NCI-H1417 (cell line): ENCODE results near the gene DHX8.
A peak's percentile ranks its signal among the peaks of the same experiment; 100 is the strongest.
"Not testable (repeated sequence)": the region's sequence is repeated elsewhere in the genome, so short reads cannot be mapped to it uniquely, and the experiment has no call there.

ENCODE experiments used
- DNase-seq, 3 experiments: peaks; one replicate each; lab custom pipeline; 2025; lab: John Stamatoyannopoulos, UW

Gene DHX8

DNA sequence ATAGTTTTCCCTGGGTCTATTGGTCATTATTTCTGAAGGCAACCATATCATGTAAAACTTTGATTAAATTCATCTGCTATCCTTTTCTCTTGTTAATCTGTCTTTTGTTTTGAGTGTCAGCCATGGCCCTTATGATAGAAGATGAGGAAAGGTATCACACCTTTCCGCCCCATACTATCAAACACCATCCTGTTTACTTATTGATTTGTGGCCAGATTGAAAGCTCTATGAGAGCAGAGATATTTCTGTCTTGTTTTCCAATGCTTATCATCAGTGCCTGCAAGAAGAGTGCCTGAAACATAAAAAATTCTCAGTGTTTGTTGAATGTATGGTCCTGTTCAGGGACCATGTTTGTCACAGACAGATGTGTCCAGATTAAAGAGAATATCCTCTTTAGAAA lies 22.6 kb upstream of the DHX8 start:
- DNase-seq, result no peak

DNA sequence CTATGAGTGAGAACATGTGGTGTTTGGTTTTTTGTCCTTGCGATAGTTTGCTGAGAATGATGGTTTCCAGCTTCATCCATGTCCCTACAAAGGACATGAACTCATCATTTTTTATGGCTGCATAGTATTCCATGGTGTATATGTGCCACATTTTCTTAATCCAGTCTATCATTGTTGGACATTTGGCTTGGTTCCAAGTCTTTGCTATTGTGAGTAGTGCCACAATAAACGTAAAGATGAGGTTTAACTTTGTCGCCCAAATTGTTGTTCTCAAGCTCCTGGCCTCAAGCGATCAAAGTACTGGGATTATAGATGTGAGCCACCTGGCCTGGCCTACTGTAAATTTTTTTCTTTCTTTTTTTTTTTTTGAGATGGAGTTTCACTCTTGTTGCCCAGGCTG lies 21.2 kb upstream of the DHX8 start:
- DNase-seq, result not testable (repeated sequence)

DNA sequence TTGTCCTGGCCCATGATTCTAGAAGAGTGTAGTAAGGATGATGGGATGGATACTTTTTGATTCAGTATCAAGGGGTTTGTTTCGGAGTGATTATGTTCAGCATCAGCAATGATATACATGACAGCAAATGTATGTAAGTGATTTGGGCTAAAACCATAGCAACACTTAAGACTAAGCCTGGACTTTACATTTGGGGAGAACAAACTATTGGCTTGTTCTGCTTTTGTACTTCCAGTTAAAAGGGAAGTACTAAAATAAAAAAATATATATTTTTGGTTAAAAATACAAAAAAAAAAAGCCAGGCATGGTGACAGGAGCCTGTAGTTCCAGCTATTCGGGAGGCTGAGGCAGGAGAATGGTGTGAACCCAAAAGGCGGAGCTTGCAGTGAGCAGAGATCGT lies 20.5 kb upstream of the DHX8 start:
- no peak for DNase-seq

DNA sequence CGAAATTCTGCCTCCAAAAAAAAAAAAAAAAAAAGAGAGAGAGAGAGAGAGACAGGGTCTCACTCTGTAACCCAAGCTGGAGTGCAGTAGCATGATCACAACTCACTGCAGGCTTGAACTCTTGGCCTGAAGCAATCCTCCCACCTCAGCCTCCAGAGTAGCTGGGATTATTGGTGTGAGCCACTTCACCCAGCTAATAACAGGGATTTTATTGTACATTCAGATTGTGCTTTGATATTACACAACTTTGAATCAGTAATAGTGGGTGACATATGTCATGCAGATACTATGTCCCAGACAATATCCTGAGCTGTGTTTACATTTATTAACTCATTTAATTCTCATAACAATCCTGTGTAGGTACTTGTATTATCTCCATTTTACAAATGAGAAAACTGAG lies 19.7 kb upstream of the DHX8 start:
- DNase-seq, result no peak

DNA sequence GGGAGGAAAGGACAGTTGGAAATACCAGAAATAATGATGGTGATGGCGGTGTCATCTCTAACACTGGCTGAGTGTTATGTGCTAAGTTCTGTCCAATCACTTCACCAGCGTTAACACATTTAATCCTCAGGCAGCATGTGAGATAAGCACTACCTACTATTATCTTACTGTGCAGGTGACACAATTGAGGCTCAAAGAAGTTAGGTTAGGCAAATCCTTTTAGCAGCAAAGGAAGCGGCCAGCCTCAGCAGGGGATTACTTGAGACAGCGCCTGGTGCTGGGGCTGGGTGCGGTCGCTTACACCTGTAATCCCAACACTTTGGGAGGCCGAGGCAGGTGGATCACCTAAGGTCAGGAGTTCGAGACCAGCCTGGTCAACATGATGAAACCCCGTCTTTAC lies 18.7 kb upstream of the DHX8 start:
- no peak for DNase-seq

DNA sequence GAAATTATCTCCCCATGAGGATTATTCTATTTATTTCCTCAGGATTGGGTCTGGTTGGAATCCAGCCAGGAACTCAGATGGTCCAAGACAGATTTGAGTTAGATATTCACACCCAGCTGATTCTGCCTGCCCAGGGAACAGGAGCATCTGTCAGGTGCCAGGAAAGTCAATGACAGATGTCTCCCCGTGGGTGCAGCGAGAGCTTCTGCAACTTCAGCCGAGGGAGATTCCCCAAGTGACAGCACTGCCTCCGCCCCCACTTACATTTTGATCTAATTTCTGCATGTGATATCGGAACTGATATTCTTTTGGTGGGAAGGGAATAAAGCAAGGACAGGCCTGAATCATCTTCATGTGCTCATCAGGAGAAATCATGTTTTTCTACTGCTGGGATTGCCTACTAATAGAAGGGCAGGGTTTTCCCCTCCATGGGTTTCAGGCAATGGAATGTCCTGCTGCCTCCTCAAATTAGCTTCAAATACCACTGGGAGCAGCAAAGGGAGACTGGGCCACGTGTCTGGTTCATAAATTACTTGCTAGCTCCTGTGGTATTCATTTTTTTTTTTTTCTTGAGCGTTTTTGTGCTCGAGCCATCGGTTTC lies 15.7 kb upstream of the DHX8 start:
- no peak for DNase-seq

DNA sequence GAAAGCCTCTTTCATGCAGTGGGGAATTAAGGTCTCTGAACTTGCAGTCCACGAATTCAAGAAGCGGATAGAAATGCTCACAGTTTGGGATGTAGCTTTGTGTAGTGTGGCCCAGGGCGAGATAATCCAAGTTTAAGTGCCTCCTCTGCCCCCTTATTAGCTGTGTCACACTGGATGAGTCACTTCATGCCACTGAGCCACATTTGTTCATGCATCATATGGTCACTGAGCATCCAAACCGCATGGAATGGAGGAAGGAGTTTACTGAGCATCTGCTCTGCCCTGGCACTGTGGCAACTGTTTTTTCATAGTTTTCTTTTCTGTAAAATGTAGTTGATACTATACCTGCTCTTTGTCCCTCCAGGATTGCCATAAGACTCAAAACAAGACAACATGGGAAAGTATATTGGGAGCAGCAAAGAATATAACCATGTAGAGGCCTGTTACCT lies 15.1 kb upstream of the DHX8 start:
- DNase-seq, result no peak

DNA sequence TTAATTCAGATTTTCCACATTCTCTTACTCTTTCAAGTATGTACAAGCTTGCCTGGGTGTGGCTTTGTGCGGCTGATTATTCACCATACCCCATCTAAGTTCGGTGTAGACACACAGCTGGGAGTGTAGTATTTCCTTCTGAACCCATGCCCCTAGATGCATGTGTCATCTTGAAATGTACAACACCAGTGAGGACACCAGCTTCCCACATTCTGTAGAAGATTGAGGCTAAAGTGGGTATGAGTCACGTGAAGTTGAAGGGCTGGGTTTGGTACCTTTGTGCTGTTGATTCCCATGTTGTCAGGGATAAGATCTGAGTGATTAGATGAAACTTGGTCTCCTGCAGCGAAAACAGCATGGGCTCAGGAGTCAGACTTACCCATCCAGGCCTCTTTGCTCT lies 14.6 kb upstream of the DHX8 start:
- no peak for DNase-seq

DNA sequence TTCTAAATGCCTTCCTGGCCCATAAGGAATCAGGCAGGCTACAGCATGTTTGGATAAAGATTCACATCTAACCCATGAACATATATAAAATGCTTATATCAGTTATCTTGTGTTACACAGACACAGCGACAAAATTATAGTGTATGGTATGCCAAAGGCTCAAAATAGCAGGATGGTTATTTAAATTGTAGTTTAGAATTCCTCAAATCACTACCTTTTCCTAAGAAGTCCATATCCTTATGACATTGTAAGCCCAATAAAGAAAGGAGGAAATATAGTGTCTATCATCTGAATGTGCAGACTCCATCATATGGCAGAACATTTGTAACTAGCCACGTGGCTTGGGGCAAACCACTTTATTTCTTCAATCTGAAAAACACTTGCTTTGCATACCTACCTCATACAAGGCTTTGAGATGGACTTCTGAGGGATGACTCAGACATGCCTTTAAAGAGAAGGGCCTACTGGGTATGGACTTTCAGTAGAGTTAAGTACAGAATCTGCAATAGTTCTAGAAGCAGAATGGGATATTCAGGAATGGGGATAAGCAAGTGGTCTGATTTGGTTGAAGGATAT lies 12.1 kb upstream of the DHX8 start:
- no peak for DNase-seq

DNA sequence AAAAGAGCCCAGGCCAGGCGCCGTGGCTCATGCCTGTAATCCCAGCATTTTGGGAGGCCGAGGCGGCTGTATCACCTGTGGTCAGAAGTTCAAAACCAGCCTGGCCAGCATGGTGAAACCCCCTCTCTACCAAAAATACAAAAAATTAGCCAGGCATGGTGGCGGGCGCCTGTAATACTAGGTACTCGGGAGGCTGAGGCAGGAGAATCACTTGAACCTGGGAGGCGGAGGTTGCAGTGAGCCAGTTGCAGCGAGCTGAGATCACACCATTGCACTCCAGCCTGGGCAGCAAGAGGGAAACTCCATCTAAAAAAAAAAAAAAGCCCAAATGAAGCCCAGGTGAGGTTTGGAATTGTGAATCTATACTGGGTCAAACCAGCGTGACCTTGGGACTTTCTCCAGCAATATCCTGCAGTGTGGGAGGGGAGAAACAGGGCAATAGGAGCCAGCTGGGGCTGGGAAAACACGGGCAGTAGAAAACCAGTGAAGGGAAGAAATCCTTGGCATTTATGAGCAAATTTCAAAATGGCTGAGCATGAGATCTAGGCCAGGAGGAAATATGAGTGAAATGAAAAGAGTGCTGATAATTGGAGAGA lies 8.2 kb upstream of the DHX8 start:
- DNase-seq, result no peak

DNA sequence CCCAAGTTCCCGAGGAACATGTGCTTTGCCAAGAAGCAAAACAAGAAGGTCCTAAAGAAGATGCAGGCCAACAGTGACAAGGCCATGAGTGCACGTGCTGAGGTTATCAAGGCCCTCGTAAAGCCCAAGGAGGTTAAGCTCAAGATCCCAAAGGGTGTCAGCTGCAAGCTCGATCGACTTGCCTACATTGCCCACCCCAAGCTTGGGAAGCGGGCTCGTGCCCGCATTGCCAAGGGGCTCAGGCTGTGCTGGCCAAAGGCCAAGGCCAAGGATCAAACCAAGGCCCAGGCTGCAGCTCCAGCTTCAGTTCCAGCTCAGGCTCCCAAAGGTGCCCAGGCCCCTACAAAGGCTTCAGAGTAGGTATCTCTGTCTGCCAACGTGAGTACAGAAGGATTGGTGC lies 7.5 kb upstream of the DHX8 start:
- not testable (repeated sequence) for DNase-seq

DNA sequence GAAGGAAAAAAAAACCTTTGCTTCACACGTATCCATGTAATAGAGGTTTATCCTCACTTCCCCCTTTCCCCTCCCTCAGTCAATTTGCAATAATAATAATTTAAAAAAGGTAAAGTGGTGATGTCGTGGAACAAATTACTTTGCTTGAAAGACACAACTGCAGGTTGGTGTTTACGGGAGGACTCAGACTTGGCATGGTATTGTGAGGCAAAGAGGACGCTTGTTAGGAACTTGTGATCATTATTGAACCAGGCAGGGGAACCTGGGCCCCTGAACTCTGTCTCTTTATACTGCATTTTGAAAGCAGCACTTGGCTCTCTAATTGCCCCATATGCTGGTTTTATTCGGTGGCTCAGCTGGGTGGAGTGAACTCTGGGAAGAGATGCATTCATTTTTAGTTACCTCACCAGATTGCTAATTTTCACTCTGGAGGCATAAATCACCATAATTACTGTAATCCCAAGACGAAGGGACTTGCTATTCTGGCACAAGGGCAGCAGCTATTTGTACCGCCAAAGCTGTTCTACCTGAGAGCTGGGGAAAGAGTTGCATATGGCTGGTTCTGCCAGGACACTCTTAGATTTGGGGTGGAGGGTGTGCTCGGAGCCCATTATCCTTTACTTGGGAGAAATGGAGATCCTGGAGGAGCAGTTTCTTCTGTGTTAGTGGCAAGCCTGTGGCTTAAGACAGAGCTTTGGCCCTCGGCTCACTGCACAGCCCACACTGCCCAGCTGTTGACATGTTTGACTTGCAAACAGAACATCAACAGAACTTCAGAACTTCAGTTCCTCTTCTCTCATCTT lies 5.7 kb upstream of the DHX8 start:
- peak in 2 of 3 experiments; percentile 49 to 80 for DNase-seq

DNA sequence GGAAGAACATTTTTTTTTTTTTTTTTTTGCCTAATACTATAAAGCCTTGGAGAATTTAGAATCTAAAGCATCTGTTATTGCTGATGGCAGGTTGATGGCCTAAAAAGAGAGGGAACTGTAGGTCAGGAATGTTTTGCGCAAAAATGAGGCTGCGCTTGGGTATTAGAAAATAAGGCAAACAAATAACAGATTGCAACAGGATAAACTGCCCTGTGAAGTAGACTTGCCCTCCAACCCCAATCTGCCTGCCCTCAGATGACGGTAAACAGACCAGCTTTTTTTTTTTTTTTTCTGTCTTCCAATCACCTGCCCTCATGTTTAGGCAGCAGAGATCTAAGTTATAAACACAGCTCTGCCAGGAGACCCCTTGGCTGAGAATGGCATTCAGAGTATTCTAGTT lies 3.8 kb upstream of the DHX8 start:
- DNase-seq, result peak in 1 of 3 experiments; percentile 20

DNA sequence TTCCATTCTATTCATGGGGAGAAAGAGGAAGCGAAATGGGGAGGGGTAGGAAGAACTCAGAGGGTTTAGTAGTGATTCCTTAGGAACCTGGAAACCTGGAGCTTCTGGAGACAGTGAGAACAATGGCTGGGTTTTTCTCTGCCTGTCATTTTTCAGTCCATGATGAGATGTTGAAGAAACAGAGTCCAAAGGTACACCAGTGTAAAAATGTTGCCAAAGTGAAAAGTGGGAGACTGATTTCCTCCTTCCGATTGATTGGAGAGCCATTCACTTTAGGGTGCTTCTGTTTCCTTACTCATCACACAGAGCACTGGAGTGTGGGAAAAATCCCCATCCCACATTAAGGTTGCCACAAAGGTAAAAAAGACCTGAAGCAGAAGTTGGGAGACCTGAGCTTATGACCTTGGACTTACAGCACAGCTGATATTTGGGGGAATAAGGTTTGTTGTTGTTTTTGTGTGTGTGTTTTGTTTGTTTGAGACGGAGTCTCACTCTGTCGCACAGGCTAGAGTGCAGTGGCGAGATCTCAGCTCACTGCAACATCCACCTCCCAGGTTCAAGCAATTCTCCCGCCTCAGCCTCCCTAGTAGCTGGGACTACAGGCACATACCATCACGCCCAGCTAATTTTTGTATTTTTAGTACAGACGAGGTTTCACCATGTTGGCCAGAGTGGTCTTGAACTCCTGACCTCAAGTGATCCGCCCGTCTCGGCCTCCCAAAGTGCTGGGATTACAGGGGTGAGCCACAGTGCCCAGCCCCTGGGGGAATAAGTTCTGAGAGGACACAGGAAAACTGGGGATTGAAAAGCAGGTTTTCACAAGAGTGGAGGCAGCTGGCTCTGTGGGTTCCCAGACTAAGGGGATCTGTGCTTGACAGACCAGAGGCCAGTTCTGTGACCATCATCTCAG lies 1.4 kb upstream of the DHX8 start:
- no peak for DNase-seq

DNA sequence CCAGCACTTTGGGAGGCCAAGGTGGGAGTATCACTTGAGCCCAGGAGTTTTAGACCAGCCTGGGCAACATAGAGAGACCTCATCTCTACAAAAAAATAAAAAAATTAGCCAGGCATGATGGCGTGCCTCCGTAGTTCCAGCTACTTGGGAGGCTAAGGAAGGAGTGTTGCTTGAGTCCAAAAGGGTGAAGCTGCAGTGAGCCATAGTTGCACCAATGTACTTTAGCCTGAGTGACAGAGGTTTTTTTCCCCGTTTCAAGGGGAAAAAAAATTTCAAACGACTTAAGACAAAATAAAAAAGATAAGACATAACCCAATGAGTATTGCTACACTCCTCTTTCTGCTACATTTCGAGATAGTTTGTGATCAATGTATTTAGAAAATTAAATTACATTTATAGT lies 6.8 kb downstream of the DHX8 start:
- DNase-seq, result no peak

DNA sequence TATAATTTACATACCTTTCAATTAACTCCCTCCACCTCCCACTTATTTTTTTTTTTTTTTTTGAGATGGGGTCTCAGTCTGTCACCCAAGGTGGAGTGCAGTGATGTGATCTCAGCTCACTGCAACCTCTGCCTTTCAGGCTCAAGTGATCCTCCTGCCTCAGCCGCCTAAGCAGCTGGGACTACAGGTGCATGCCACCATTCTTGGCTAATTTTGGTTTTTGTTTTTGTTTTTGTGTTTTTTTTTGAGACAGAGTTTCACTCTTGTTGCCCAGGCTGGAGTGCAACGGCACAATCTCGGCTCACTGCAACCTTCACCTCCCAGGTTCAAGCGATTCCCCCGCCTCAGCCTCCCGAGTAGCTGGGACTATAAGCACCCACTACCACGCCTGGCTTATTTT lies 25.7 kb downstream of the DHX8 start:
- not testable (repeated sequence) for DNase-seq

DNA sequence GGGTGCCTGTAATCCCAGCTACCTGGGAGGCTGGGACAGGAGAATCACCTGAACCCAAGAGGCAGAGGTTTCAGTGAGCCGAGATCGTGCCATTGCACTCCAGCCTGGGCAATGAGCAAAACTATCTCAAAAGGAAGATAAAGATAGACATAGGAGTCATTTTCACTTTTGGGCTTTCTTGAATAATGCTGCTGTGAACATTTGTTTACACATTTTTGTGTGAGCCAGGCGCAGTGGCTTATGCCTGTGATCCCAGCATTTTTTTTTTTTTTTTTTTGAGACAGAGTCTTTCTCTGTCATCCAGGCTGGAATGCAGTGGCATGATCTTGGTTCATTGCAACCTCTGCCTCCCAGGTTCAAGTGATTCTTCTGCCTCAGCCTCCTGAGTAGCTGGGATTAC lies 27.4 kb downstream of the DHX8 start:
- DNase-seq, result not testable (repeated sequence)

DNA sequence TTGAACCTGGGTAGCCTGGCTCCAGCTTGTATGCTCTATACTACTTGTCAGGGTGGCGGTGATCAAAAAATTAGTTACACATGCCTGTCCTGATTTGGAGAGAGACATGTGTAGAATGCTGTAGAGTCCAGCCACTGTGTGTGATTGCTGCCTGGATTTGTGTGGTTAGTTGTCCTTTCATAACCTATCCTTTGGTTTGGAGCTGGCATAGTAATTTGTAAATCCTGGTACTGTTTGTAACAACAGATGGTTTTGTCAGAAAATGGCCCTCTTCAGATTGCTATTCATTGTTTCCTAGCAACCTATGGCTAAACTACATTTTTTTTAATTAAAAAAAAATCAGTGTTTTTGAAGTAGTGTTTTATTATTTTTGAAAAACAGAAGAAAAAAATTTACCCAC lies 31.9 kb downstream of the DHX8 start:
- DNase-seq, result no peak

DNA sequence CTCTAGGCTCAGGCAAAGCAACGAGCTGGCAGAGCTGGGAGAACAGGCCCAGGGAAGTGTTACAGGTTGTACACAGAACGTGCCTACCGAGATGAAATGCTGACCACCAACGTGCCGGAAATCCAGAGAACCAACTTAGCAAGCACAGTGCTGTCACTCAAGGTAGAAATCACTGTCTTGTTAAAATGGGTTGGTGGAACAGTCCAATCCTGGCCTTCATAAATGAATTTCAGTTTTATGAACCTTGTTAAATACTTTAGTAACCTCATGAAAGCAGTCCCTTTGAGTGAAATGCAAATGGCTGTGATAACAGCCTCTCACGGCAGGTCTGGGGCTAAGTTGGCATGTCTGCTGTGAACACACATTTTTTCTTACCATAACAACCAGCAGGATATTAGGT lies 33.4 kb downstream of the DHX8 start:
- no peak for DNase-seq

DNA sequence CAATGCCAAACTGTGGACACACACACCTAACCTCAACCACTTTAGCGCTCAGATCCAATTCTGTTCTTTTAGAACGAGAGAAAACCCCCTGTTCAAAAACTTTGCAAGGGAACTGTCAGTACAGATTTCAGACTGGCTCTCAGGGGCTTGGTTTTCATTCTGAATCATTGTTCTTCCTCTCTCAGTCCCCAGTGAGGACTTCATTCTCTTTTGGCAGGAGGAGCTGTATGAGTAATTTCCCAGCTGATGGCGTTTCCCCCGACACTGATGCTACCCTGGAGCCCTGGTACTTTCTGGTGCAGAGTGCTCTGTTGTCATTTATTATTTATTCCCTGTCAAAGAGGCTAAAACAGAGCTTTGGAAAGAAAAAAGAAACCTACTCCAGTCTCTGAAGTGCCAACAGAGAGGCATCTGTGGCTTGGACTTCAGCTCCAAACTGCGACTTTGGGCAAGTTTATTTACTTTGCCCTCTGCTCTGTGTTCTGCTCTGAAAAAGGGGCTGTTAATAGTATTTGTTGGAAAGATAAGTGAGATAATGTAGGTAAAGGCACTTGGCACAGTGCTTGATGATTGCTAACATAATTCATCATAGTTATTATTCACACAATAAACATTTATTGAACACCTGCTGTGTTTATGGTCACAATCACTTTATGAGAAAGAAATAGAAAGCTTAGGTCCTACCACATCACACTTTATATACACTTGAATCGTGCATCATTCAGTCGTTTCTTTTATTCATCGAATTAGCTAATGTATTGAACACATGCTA lies 34.0 kb downstream of the DHX8 start:
- peak in 1 of 3 experiments; percentile 42 for DNase-seq

DNA sequence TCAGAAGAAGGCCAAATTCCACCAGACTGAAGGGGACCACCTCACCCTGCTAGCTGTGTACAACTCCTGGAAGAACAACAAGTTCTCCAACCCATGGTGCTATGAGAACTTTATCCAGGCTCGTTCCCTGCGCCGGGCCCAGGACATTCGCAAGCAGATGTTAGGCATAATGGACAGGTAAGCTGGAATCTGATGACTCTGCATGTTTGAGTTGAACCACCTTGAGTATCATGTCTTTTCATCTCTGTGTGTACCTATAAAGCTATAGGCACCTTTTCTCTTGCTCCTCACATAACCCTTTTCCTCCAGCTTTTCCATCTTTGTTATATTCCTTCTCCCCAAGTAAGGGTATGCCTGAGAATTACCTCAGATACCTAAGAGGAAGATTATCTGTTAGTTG lies 37.6 kb downstream of the DHX8 start:
- DNase-seq, result no peak
